ENCODE results near the gene TENM4.

TENM4 gene

DNA sequence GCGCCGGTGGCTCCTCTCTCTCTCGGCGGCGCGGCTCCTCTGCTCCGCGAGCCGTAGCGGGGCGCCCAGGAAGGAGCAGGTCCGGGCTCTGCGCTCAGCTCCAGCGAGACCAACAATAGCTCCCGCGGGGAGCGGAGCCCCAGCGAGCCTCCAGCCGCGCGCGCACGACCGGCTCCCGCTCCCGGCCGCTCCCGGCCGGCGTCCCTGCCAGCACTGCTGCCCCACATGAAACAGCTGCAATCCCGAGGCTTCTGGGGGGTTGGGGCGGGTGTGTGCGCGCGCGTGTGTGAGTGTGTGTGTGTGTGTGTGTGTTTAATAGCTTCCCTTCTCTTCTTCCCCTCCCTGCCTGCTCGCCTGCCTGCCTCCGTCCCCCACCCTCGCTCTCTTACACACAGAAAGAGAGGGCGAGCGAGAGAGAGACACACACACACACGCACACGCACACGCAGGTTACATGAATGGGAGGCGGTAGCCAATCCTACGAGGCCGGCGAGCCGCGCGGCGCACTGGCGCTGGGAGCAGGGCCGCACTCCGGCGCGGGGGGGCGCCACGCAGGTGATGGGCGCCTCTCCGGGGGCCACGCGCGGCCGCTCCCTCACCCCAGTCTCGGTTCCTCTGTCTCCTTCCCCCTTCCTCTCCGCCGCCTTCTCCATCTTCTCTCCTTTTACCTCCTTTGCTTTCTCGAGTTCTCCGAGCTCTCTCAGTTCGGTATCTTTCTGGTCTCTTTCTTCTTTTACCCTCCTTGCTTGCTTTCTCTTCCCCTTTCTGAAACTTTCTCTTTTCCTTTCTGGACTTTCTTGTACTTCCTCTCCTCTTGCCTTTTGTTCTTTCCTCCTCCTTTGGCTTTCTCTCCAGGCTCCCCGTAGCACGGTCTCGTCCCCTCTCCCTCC, at the start of gene TENM4:
Gene TENM4, minus strand, starts transcription at position 460 of the 890 bp plus-strand sequence. CDS start 371,086 bp downstream, outside the sequence.
- DNase-seq, result no peak

DNA sequence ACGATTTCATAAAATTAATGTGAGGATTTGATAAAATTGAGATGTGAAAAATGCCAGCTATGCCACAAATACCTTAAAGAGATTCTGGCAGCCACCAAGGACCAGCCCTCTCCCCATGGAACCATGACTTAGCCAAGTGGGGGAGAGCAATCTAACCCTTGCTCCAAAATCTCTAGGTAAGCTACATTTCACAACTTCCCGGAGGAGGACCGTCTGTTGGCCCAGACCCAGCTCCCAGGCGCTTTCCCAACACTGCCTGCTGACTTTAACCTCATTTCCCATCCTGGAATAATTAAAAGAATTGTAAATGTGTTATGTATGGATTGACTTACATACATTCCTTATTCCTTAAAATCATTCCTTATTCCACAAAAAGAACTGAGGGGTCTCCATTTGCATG, 47.5 kb upstream of the TENM4 start:
- no peak for DNase-seq

DNA sequence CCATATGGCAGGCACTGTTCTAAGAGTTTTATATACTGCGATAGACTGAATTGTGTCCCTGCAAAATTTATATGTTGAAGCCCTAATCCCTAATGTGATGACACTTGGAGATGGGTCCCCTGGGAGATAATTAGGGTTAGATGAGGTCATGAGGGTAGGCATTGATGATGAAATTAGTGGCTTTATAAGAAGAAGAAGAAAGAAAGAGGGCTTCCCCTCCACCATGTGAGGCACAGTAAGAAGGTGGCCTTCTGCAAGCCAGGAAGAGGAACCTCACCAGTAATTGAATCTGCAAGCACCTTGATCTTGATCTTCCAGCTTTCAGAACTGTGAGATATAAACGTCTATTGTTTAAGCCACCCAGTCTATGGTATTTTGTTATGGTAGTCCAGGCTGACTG, 46.6 kb upstream of the TENM4 start:
- no peak for DNase-seq

DNA sequence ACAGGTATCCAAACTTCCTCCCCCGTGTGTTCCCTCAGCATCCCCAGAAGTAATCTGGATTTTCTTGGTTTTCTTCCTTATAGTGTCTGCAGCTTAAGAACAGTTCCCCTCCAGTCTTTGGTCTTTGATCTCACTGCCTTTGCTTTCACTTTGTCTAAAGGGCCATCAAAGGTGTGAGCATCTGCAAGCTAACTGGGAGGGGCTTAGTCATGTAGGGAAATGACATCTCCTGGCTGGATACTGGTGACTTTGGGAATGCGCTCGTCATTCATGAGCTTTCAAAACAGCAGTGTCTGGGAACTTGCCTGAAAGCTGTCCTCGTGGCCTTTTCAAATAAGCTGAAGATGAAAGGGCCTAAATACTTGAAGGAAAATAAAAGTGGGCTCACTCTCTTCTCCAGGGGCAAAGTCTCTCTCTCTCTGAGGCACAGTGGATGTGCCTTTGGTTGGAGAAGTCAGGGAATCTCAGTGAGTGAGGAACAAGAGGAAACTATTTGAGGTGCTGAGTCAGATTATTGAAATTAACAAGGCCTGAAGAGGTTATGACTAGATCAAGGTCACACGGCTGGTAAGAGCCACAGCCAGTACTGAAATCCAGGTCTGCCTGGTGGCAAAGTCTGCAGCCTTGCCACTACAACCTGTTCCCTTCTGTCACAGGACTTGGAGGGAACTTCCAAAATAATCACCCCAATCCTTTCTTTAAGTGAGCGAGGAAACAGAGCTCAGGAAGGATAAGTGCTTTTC, 45.6 kb upstream of the TENM4 start:
- no peak for DNase-seq

DNA sequence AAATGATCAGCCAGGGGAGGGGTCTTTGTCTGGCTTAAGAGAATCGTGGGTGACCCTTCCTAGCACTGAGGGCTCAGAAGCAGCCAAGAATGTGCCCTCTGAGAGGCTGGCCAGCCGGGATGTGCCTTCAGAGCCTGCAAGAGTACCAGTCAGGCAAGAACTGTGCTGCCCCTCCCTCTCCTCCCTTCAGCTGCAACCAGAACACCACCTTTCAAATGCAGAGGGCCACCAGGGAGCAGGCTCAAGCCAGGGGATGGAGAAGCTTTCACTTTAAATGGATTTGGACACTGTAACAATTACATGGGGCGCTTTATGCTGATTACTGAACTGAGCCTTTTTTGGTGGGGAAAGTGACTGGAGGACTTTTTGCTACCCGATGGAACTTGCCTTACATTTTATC, 44.9 kb upstream of the TENM4 start:
- DNase-seq, result no peak

DNA sequence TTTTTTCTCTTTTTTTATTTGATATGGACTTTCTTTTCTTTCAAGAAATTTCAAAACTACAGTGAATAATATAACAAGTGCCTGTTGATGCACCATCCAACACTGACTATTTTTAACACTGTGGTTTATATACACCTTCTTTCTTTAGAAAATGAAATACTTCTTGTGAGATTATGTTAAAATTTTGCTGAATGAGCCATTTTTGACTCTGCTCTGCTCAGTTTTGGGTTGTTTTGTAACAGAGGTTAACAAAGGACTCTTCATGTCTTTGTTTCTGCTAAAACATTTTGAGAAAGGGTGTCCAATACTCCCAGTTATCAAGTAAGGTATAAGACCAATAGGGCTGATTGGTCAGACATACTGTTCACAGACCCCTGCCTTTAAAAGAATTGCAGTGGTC, 44.0 kb upstream of the TENM4 start:
- DNase-seq, result no peak

DNA sequence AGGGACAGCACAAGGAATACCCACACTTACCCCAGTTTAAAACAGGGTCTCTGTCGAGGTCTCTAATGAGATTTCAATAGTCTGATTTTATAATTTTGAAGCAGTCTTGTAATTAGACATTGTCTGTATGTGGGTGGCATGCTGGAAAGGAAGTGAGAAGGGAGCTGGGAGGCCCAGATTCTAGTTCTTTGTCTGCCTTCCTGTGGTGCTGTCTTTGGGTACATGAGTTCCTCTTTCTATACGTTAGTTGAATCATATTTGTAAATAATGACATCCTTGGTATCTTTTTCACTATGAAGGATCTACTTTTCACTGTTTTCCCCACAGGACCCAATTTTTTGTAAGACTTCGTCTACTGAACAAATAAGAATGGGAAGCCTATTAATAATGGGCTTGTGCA, 42.0 kb upstream of the TENM4 start:
- no peak for DNase-seq

DNA sequence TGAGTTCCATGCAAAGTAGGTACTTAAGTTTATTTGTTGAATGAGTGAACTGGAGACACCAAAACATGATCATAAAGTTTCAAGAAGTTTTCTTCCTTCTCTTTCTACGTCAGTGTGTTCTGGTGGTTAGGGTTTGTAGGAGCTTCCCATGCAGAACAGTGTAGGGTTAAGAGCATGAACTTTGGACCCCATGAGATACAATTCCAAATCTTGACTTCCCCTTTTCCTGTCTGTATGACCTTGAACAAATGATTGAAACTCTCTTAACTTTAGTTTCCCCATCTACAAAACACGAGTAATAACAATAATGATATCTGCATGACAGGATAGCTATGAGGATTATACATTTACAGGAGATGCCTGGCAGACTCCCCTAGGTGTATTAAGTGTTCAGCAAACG, 41.0 kb upstream of the TENM4 start:
- no peak for DNase-seq

DNA sequence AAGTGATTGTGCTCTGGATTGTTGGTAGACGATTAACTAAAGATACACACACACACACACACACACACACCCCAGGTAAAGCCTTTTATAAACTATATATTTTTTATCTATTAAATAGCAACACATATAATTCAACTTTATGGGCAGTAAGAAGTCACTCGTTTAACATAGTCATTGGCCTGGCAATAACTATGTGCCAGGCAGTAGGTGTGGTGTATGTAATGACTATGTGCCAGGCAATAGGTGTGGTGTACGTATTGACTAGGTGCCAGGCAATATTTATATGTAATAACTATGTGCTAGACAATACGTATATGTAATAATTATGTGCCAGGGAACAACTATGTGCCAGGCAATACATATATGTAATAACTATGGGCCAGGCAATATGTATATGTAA, 40.0 kb upstream of the TENM4 start:
- DNase-seq, result no peak

DNA sequence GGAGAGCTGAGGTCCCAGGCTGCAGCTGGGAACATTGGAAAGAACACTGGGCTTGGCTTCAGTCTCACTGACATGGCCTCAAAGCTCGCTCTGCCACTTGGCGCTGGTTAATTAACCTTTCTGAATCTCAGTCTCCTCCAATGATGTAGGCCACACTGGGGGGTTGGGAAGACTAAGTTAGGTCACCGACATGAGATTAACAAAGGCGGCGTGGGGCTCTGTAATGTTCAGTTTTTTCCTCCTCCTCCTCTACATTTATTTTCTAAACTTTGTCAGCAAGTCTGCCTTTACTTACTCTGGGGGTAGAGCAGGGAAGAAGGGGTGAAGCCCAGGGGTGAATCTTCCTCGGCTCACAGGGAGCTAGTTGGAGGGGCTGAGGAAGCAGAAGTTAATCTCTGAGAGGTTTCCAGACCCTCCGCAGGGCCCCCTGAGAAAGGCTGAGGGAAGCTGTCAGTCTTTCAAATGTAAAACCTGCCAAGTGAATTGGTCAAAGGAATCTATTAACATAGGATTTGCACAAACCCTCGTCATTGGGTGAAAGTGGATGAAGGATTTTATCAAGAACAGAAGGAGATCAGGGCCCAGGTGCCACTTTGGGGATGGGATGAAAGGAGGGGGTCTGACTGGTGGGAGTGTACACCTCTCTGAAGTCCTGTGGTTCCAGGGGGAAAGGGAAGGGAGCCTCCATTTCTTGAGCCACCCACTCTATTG, 32.1 kb upstream of the TENM4 start:
- DNase-seq, result no peak

DNA sequence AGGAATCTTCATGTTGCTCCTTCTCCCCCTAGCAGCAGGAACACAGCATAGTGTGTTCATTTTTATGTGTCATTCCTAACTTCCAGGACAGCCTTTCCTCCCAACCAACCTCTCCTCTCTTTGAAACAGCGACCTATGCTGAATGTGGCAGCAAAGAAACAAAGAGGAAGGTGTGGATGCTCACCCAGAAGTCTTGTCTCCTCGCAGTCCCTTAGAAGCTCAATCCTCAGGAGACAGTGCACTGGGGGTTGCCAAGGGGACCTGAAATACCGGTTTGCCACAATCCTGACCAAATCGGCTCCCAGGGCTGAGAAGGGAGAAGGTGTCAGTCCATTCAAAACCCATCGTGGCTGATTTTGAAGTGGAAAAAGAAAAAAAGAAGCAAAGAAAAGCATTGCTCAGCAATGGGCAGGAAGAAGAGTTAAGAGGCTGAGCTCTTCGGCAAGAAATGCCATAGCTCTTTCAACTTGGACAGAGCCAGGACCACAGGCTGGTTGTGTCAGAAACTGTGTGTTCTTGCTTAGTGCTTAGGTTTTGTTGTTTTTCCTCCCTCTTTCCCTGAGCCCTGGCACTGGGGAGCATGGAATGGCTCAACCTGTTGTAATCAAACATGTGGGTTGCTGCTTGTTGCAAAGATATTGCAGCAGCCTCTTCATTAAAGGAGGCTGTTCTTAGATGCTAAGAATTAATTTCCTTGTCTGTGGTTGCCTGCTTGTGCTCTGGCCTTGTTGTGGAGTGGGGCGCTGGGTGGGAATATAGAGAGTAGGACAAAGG, 30.4 kb upstream of the TENM4 start:
- DNase-seq, result no peak

DNA sequence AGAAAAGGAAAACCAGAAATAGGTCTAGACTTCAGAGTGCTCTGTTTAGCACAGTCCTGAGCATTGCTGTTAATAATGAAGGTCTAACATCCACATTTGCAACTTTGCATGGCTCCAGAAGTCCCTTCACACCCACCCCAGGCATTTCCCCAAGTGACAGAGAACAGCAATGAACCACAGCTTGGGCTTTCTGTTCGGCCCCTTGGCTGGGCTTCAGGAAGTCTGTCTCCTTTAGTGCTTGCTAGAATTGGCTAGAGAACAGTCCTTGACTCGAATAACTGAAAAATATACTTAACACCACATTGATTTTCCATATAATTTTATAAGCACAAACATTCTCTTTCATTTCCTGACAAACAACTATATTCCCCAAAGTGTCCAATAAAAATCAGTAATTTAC, 29.3 kb upstream of the TENM4 start:
- no peak for DNase-seq

DNA sequence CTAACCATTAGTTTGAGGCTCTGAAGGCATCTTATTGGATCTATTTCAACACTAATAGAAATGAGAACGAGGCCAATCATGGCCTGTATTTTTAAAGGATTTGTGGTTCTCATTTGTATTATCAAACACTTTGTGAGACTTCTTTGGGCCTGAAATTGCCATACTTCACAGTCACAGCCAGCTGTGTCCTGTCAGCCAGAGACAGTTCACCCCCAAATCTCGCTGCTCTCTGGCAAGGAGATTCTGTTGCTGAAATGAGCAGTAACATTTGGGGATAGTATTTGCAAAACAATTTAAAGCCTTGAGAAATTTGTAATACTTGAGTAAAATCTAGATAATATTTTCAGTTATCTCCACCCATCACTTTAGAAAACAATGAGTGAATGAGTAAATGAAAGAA, 26.9 kb upstream of the TENM4 start:
- DNase-seq, result no peak

DNA sequence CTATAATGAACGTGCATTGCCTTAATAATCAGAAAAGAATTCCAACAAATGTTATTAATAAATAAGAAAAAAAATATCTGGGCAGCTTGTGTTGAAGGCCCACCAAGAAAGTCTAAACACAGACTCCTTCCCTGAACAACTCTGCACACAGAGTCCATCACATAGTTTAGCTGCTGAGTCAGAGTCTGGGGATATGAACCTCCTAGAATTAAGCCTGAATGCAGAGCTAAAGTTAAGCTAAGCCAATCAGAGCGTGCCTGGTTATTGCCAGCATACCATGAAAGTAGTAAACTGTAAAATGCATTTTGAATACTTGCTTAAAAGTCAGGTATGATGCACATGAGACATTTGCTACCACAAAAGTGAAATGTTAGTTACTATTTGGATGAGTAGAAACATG, 25.6 kb upstream of the TENM4 start:
- no peak for DNase-seq

DNA sequence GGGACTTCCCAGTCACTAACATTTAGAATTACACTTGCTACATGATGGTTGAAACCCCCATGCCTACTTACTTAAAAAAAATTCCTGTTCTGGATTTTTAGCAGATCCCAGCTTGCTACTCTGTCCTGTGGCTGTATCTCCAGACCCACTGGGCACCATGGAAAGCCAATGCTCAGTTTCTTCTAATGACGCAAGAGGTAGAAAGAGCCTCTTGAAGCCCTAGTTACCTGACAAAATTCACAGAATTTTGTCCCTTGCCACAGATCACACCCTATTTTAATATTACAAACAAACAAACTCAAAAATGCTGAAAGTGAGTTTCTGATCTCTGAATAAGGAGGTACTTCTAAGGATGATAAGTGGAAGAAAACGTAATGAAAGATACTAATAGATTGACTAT, 24.3 kb upstream of the TENM4 start:
- DNase-seq, result no peak

DNA sequence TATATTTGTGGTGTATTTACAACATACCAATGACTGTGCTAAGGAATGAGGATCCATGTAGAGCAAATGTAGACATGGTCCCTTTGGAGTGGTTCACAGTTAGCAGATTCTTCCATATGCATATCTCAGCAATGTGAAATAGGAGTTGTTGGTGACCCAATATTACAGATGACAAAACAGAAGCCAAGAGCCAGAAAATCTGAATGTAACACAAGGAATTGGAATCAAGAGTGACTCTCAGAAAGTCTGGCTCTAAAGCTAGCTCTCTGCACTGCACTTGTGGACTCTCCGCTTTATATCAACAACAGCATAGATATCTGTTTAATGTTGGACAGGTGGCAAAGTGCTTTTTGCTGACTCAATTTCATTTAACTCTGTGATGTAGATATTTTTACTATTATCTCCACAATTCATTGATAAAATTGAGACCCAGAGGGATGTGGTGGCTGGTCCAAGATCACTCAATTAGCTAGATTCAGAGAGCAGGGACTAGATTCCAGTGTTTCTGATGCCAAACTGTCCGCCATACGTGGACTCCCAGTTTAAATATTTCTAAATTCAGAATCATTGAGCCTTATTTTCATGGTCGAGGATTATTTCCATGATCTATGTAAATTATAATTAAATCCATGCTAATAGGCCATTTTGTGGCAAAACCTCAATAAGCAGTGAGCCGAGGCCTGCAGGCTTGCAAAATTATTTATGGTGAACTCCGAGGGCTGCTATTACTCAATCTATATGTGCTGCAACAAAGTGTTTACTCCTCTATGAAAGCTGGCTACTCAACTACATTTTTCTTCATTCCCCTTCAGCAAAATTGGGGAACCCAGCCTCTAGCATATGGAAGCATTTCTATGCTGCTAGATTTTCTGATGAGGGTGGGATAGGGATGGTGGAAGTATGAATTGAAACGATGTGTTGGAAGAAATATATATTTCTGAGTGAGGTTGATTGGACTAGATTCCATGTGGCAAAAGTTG, 21.1 kb upstream of the TENM4 start:
- no peak for DNase-seq

DNA sequence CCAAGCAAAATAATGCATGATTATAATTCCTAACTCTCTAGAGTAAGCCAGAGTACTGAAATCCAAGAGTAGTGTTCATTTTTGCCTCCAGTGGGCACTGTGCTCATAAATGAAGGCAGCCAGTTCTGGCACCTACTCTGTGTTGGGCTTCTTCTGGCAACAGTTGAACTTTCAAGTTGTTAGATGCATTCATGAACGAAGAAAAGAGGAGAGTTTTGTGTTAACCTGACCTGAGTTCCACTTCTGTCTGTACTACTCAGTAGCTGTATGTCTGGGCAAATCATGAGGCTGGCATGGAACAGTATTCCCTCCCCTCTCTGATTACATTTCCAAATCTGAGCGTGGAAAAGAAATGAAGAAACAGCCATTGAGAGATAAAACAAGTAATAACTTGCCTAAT, 20.3 kb upstream of the TENM4 start:
- DNase-seq, result no peak

DNA sequence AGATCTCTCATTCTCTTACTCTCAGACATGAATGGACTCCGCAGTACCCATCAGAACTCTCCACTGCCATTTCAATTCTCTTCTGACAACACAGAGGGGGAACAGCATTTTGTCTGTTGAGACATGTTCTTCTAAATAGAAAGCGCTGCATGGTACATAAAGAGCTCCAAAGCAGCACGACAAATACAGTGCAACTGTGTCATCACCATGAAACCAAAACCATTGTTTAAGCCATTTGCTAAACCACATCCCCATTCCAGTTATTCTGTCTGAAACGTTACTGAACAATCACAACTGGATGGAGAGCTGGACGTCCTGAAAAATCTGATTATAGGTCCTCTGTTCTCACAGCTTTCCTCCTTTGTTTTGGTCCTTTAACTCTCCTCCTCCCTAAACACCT, 17.9 kb upstream of the TENM4 start:
- DNase-seq, result no peak

DNA sequence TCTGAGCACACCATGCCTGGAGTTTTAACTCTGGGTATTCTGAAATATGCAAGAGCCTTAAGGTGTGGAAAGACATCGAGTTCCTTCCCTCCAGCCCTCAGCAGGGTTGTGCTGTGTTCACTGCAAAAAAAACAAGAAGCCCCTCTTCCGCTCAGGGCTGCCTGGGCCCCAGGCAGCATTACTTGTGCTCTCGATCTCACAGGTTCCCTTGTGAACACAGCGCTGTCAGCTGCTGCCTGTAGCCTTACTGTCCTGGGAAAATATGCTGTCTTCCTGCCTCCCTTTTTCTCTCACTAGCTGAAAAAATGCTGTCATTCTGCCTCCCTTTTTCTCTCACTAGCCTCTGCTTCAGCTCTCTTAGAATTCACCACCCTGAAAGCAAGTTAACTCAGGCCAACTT, 15.7 kb upstream of the TENM4 start:
- DNase-seq, result no peak

DNA sequence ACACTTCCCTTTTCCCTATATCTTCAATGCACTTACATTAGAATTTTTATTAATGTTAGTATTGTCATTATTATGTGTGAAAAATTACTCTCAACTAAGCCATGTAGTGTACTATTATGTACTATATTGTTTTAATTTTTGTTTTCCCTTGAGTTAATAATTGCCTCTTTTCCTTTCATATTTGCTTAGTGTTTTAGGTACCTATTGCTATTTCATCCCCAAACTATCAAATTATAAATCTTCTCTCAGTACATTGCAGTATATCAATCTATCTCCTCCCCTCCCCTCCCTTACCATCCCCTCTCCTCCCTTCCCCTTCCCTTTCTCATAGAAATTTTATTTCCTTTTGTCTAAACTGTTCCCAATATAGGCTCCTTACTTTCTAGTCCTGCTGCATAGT, 12.8 kb upstream of the TENM4 start:
- no peak for DNase-seq

DNA sequence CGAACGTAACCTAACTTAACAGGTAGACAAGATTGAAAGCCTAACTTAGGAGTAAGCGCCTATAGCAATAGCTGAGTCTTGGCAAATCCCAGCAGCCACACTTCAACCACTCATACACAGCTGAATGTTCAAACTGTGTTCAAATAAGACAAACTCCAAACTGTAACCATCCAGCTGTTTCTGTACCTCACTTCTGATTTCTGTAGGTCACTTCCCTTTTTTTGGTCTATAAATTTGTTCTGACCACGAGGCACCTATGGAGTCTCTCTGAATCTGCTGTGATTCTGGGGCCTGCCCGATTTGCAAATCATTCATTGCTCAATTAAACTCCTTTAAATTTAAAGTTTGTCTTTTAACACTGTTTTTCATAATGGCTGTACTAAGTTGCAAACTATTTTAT, 8.2 kb upstream of the TENM4 start:
- no peak for DNase-seq

Measured in activated CD4-positive, alpha-beta T cell treated with anti-CD3 and anti-CD28 coated beads, Interleukin-2, amount 50 U/mL, for 4 hours (primary cell).